Endothelial cell of umbilical vein (primary cell): ENCODE data around the gene PKN1. TPM values are rescaled to one million over a fixed set of nuclear protein-coding genes. Genes with fewer than 3 reads are reported as not detected.
"Not testable (repeated sequence)": the region's sequence is repeated elsewhere in the genome, so short reads cannot be mapped to it uniquely, and the experiment has no call there.

ENCODE experiments used
- BruUV-seq: library from RNA; stranded (reverse); fragments of 400-500 nt; replicated peaks from 2 replicates; lab custom pipeline; 2021; lab: Mats Ljungman, UMichigan
- CTCF ChIA-PET: fragments of 300-600, 350-600 bp; sonication (Branson Sonifier 250); formaldehyde crosslinking; loops from one replicate; lab custom pipeline; 2021; ENCODE audit warnings: antibody characterized with exemption, inconsistent platforms; lab: Charles Lee
- POLR2A ChIA-PET: fragments of 300-600, 350-600 bp; sonication (Branson Sonifier 250); formaldehyde crosslinking; loops from one replicate; lab custom pipeline; 2021; ENCODE audit warnings: antibody characterized with exemption, inconsistent platforms; lab: Charles Lee
- DNase-seq: peaks from one replicate; pipeline ENCODE4 v3.0.0-alpha.2; 2011; ENCODE audit warnings: low read depth, low spot score
- FAIRE-seq: peaks from 2 replicates; lab custom pipeline; 2011; peaks lifted over from hg19 to GRCh38; lab: Jason Lieb, UNC
- H2AFZ ChIP-seq: 2 replicates; pipeline ENCODE4 v1.6.0; 2012; ENCODE audit warnings: low read depth, low read length, control low read depth, inconsistent platforms
- H3K27ac ChIP-seq: 2 replicates; pipeline ENCODE4 v1.5.1; 2011; ENCODE audit warnings: low read depth, mild to moderate bottlenecking, control low read depth, low read length, moderate library complexity; ENCODE audit not compliant: insufficient read depth
- H3K27me3 ChIP-seq, 2 experiments: 2 replicates each; pipeline versions ENCODE4 v1.6.0 to v1.6.1; 2011; ENCODE audit warnings: low read length in 2 of 2, mixed read lengths in 1 of 2; ENCODE audit not compliant: control insufficient read depth in 2 of 2, insufficient read depth in 2 of 2
- H3K36me3 ChIP-seq, 2 experiments: 2 replicates in 1 of 2; 3 replicates in 1 of 2; pipeline ENCODE4 v1.5.1; 2011; ENCODE audit warnings: low read length in 2 of 2, mild to moderate bottlenecking in 1 of 2, moderate library complexity in 1 of 2; ENCODE audit not compliant: control insufficient read depth in 2 of 2, insufficient read depth in 2 of 2; ENCODE audit errors: extremely low read depth in 1 of 2
- H3K4me1 ChIP-seq: 3 replicates; pipeline ENCODE4 v1.5.1; 2011; ENCODE audit warnings: mild to moderate bottlenecking, low read length; ENCODE audit not compliant: control insufficient read depth, insufficient read depth; ENCODE audit errors: extremely low read depth
- H3K4me2 ChIP-seq: 2 replicates; pipeline ENCODE4 v1.6.1; 2011; ENCODE audit warnings: low read length, control low read depth, mixed read lengths; ENCODE audit not compliant: insufficient read depth
- H3K4me3 ChIP-seq, 3 experiments: fragments of 200-600 bp in 1 of 3; sonication (generic), shearing (Covaris generic) in 1 of 3; replicated peaks in 1 of 3; 2 replicates each; pipeline ENCODE4 v1.5.1; 2011 to 2016; ENCODE audit warnings: control low read depth in 3 of 3, low read length in 3 of 3, mild to moderate bottlenecking in 2 of 3, inconsistent platforms in 1 of 3, low read depth in 1 of 3, moderate library complexity in 1 of 3; ENCODE audit not compliant: insufficient read depth in 1 of 3
- H3K79me2 ChIP-seq: 2 replicates; pipeline ENCODE4 v1.6.0; 2012; ENCODE audit warnings: low read length, inconsistent platforms; ENCODE audit not compliant: control insufficient read depth, insufficient read depth
- H3K9ac ChIP-seq: replicated peaks from 2 replicates; pipeline ENCODE3; 2011; ENCODE audit warnings: low read length, control low read depth; ENCODE audit not compliant: insufficient read depth; ENCODE audit errors: extremely low read depth
- H3K9me1 ChIP-seq: replicated peaks from 3 replicates; pipeline ENCODE4 v1.6.0; 2011; ENCODE audit warnings: mild to moderate bottlenecking, low read length; ENCODE audit not compliant: control insufficient read depth, insufficient read depth; ENCODE audit errors: extremely low read depth
- H3K9me3 ChIP-seq: replicated peaks from 2 replicates; pipeline ENCODE4 v1.5.1; 2012; ENCODE audit warnings: low read length, inconsistent platforms; ENCODE audit not compliant: control insufficient read depth, insufficient read depth
- H4K20me1 ChIP-seq: replicated peaks from 2 replicates; pipeline ENCODE3; 2011; ENCODE audit warnings: mild to moderate bottlenecking, low read length; ENCODE audit not compliant: control insufficient read depth, insufficient read depth; ENCODE audit errors: extremely low read depth
- EZH2 ChIP-seq: IDR thresholded peaks from 2 replicates; pipeline ENCODE4 v1.6.1; 2012; ENCODE audit warnings: borderline replicate concordance, low read depth, mild to moderate bottlenecking, moderate library complexity, low read length, inconsistent platforms; ENCODE audit not compliant: severe bottlenecking
- FOS ChIP-seq: IDR thresholded peaks from 2 replicates; pipeline ENCODE4 v1.6.1; 2011; ENCODE audit warnings: mild to moderate bottlenecking, low read length, moderate library complexity, borderline replicate concordance; ENCODE audit not compliant: insufficient read depth
- GATA2 ChIP-seq: IDR thresholded peaks from 2 replicates; pipeline ENCODE4 v1.7.0; 2011; ENCODE audit warnings: low read depth, mild to moderate bottlenecking, moderate library complexity, mixed read lengths, low read length; ENCODE audit not compliant: insufficient read length, insufficient read depth
- JUN ChIP-seq: IDR thresholded peaks from 2 replicates; pipeline ENCODE4 v1.6.1; 2011; ENCODE audit warnings: borderline replicate concordance, low read depth; ENCODE audit not compliant: insufficient read length, insufficient read depth
- MYC ChIP-seq: IDR thresholded peaks from one replicate; pipeline ENCODE4 v1.6.1; 2011; ENCODE audit warnings: mild to moderate bottlenecking, low read depth, low read length
- POLR2A ChIP-seq: IDR thresholded peaks from 2 replicates; pipeline ENCODE4 v1.6.1; 2012; ENCODE audit warnings: low read depth, mild to moderate bottlenecking, control low read depth, low read length
- POLR2AphosphoS5 ChIP-seq: IDR thresholded peaks from 2 replicates; pipeline ENCODE4 v1.6.1; 2012; ENCODE audit warnings: low read depth, mild to moderate bottlenecking, control low read depth, low read length, moderate library complexity; ENCODE audit not compliant: insufficient read depth
- dilution Hi-C: fragments of 300-500 bp; cut with MboI; formaldehyde crosslinking; loops from one replicate; pipeline ENCODE4 v1.15.0; 2019; ENCODE audit warnings: low sequenced_read_pairs; ENCODE audit not compliant: extremely low pct_ligation_motif_present
- intact Hi-C: fragments of 100-400 bp; cut with micrococcal nuclease; formaldehyde crosslinking; loops from one replicate; pipeline ENCODE4 v1.10.0; 2022
- polyA plus RNA-seq, 4 experiments: library from polyadenylated mRNA; depleted of rRNA in 3 of 4; stranded (reverse) in 3 of 4; unstranded in 1 of 4; fragments of >200 nt; gene quantifications; 2 replicates each; pipeline versions ENCODE4 v1.2.1 to v1.2.3, GENCODE V29; 2011 to 2012; ENCODE audit warnings: missing spikeins in 1 of 4
- total RNA-seq: library from RNA; stranded (reverse); gene quantifications from 2 replicates; pipeline ENCODE4 v1.2.3, GENCODE V29; 2021
- TF ChIP-seq, protein P1 (sequence below), 2 donors: IDR thresholded peaks; 1 replicate in 1 of 2; 2 replicates in 1 of 2; pipeline ENCODE4 v1.5.1; 2011; ENCODE audit warnings: low read length in 2 of 2, mild to moderate bottlenecking in 2 of 2, moderate library complexity in 2 of 2, control low read depth in 1 of 2, inconsistent platforms in 1 of 2, low read depth in 1 of 2; ENCODE audit not compliant: insufficient read depth in 1 of 2; ENCODE audit errors: extremely low read depth in 1 of 2
- TF ChIP-seq, protein P2 (sequence below): IDR thresholded peaks from 2 replicates; pipeline ENCODE4 v1.6.1; 2011; ENCODE audit not compliant: insufficient read depth, insufficient read length

Gene PKN1
- total and polyA plus RNA-seq, 2 donors (not counting 3 experiments of a cell fraction or from before 2014, with no cell fraction given) = 148 to 302 TPM

- Histone ChIP-seq H3K27me3 (peaks cover 0 to 2% of the 10 kb centered on the region in 2 experiments), H3K79me2 (no peaks in the 10 kb centered on the region), H2AFZ (no peak overlapping the region), H3K9me3 (no peaks in the 10 kb centered on the region), H3K9me1 (no peaks in the 10 kb centered on the region), H3K4me3 (no peak overlapping the region), H4K20me1 (no peaks in the 10 kb centered on the region), H3K36me3 (no peaks in the 10 kb centered on the region), H3K4me2 (no peak overlapping the region), H3K4me1 (peaks cover 10% of the 10 kb centered on the region), H3K27ac (no peak overlapping the region), H3K9ac (no peak overlapping the region)
- BruUV-seq = no TSS peak
- FAIRE-seq = no peak
- dilution Hi-C loops (no loop called here), intact Hi-C loops (no loop called here)
- ChIA-PET POLR2A (no interaction called here), CTCF (interaction anchor here (1.2 to 1.8 kb wide), 3 partner anchors 15 to 183 kb away, joined by 3 to 6 read pairs (median 4); partner anchors contain the start of gene DNAJB1)
- no peak for DNase-seq
- TF ChIP-seq EZH2 = no peak
- TF ChIP-seq, protein P1, sequence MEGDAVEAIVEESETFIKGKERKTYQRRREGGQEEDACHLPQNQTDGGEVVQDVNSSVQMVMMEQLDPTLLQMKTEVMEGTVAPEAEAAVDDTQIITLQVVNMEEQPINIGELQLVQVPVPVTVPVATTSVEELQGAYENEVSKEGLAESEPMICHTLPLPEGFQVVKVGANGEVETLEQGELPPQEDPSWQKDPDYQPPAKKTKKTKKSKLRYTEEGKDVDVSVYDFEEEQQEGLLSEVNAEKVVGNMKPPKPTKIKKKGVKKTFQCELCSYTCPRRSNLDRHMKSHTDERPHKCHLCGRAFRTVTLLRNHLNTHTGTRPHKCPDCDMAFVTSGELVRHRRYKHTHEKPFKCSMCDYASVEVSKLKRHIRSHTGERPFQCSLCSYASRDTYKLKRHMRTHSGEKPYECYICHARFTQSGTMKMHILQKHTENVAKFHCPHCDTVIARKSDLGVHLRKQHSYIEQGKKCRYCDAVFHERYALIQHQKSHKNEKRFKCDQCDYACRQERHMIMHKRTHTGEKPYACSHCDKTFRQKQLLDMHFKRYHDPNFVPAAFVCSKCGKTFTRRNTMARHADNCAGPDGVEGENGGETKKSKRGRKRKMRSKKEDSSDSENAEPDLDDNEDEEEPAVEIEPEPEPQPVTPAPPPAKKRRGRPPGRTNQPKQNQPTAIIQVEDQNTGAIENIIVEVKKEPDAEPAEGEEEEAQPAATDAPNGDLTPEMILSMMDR (IDR thresholded peaks at IDR 0.05; ENCODE audit: extremely low read depth in 1 of 2, insufficient read depth in 1 of 2, low read depth in 1 of 2, low read length in 2 of 2) = no peak
- TF ChIP-seq GATA2 = no peak
- no peak for TF ChIP-seq MYC
- no peak for TF ChIP-seq FOS
- TF ChIP-seq POLR2A = no peak
- no peak for TF ChIP-seq JUN
- TF ChIP-seq, protein P2, sequence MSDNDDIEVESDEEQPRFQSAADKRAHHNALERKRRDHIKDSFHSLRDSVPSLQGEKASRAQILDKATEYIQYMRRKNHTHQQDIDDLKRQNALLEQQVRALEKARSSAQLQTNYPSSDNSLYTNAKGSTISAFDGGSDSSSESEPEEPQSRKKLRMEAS = no peak
- TF ChIP-seq POLR2AphosphoS5 = no peak
Measured at GRCh38 chr19:14503285-14503684, 70.2 kb downstream of the PKN1 start.

DNA sequence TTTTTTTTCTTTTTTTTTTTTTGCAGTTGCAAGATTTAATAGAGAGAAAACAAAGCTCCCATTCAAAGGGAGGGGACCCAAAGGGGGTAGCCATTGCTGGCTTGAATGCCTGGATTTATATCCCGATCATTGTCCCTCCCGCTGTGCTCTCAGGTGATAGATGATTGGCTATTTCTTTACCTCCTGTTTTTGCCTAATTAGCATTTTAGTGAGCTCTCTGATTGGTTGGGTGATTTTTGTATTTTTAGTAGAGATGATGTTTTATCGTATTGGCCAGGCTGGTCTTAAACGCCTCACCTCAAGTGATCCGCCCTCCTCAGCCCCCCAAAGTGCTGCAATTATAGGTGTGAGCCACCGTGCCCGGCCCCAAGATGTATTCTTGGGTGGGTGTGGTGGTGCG is 71.5 kb downstream of the PKN1 start:
- ChIA-PET POLR2A (interaction anchor here (1.7 kb wide), 1 partner anchor 14 kb away, joined by 8 read pairs; the partner anchor contains the start of gene DNAJB1), CTCF (interaction anchor here (1.0 to 1.8 kb wide), 3 partner anchors 13 to 182 kb away, joined by 3 to 6 read pairs (median 4); partner anchors contain the start of gene DNAJB1)
- H3K27me3 ChIP-seq, H4K20me1 ChIP-seq, H3K79me2 ChIP-seq, DNase-seq, H3K4me3 ChIP-seq, H3K27ac ChIP-seq, H3K4me2 ChIP-seq, FAIRE-seq, H3K9me1 ChIP-seq, H3K36me3 ChIP-seq, BruUV-seq, H3K9ac ChIP-seq, dilution Hi-C loops, H3K4me1 ChIP-seq, H3K9me3 ChIP-seq, intact Hi-C loops, H2AFZ ChIP-seq: not testable (repeated sequence)
